GM19397 (cell line): ENCODE measurements around the gene C17orf113.

Experiments
- ATAC-seq: cut with Tn5 transposase; IDR thresholded peaks from one replicate; pipeline ENCODE4 v1.9.1; 2021; ENCODE audit warnings: mild to moderate bottlenecking, moderate library complexity; ENCODE audit not compliant: unreplicated experiment

C17orf113 gene

DNA sequence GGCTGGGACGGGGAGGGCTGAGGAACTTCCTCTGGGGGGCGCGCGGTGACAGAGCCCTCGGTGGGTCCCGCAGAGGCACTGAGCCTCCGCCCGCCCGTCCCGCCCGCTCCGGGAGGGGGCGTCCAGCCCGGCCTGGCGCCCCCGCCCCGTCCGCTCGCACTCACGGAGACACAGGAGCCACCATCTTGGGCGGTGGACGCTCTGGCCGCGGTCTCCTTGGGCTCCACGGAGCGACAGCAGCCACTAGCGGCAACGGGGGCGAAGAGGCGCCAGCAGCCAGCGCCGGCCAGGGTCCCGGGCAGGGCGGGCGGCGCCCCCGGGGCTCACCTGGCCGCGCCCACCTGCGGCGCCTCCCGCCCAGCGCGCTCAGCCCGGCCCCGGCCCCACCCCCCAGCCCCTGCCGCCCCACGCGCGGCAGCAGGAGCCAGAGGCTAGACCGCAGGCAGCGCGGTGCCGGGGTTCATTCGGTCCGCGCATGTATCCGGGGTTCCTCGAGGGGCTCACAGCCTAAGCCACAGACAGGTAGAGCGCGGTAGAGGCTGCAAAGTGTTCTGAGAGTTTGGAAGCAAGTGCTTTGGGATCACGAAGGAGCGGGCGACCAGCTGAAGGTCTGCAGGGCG is at the start of gene C17orf113:
Gene C17orf113, minus strand, starts transcription at position 209 of the 620 bp plus-strand sequence. CDS start 7,225 bp downstream, outside the sequence.
- peak; percentile 65 for ATAC-seq

GRCh38 chr17:42098730-42099399 is 48.5 kb upstream of the C17orf113 start:
- no peak for ATAC-seq

DNA sequence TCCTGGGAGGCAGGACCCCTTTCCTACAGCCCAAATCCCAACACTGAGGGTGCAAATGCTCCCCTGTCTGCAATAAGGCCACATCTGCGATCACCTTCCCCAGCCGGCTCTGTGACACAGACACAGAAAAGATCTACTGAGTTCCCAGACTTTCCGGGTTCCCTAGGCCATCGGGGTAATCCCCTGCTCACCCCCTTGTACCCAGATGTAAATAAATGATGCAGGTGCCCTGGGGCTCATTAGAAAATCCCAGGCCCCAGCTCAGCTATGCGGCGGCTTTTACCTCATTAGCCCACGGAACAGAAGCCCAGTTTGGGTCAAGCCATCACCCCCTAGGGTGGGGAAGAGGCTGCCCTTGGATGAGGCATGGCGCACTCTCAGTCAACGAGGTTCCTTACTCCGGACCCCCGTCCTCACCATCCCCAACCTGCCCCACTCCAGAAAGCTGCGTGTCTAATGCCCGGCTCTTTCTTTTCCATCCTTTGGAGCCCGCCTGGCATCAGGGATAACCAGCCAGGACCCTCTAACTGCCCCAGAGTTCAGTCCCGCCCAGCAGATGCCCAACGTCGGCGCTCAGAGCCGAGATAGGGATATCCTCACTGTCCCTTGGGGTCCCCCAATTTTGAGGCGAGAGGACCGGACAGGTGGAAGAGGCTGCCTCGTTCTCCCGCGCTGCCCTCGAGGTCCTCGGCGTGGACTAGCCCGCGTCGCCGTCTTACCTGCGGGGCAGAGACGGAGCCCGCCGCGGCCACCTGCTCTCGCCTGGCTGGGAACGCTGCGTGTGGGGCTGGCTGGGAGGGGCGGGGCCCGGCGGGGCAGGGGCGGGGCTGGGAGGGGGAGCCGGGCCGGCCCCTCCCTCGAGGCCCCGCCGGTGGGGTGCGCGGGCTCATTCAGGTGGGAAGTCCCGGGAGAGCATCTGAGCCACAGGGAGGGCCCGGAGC is 47.6 kb upstream of the C17orf113 start, which contains the start of gene ZNF385C:
Gene ZNF385C, minus strand, starts transcription at position 783 of the 941 bp plus-strand sequence. CDS start 35,417 bp downstream, outside the sequence.
- ATAC-seq, result no peak

- ATAC-seq, result no peak
Measured at GRCh38 chr17:42096360-42097111, 46.1 kb upstream of the C17orf113 start.

DNA sequence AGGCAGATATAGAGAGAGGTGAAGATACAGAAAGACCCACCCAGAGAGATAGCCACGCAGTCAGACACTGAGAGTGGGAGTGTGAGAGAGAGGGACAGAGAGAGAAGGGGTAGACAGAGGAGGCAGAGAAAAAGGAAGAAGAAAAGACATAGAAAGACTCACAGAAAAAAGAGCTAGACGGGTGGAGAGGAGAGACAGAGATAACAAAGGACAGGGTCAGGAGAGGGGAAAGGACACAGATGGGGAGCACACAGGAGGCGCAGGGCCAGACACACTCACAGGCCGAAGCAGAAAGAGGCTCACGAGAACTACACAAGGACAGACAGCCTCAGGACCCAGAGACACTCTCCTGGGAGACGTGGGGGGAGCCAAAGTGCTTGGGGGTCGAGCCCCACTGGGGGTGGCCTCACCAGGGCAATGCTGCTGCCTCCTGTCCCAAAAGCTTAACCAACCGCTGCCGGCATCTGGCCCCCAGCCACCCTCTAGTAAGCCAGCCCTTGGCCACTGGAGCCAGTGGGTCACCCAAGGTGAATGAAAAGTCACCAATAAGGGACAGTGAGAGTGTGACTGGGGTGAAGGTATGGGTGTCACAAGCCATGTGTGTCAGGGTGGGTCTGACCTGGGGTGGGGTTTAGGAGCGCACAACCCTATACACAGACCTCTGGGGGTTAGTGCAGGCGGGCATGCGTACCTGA is 44.1 kb upstream of the C17orf113 start:
- ATAC-seq, result no peak

DNA sequence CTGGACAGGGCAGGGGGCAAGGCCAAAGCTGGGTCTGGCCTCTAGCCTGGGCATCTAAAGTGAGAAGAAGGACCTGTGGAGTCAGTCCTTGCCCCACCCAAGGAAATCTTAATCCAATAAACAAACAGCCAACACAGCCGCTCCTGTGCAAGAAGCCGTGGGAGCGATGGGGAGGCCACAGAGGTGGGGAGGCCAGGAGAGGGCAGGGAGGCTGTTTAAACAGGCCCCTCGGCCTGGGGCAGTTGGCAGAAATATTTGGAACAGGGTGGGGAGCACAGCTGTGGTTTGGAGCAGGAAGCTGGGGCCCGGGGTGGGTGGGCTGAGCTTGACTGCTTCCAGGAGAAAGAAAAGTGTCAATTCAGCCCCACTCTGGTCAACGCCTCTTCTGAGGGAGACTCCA is 42.5 kb upstream of the C17orf113 start:
- no peak for ATAC-seq

DNA sequence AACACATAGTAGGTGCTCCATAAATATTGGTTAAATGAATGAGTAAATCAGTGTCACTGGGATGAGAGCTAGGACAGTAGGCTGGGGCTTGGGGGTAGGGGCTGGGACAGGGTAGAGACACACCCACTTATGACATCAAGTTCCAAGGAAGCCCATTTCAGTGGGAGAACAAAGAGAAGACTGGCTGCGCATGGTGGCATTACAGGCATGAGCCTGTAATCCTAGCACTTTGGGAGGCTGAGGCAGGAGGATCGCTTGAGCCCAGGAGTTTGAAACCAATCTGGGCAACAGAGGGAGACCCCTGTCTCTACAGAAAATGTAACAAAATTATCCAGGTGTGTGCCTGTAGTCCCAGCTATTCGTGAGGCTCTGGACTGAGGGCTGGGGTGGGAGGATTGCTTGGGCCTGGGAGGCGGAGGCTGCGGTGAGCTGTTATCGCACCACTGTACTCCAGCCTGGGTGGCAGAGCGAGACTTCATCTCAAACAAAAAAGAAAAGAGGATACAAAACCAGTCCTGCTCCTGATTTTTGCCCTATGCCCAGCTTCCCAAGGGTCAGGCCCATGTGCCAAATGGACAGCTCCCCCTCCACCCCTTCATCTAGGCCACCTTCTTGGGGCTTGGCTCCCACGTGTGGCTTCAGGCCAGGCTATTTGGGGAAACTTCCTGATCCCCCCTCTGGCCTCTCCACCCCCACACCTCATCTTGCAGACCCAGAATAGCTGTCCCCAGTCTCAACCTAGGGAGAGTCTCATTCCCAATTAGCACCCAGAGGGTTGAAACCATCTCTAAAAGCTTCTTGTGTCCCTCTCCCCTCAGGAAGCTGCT is 40.8 kb upstream of the C17orf113 start:
- ATAC-seq, result no peak

DNA sequence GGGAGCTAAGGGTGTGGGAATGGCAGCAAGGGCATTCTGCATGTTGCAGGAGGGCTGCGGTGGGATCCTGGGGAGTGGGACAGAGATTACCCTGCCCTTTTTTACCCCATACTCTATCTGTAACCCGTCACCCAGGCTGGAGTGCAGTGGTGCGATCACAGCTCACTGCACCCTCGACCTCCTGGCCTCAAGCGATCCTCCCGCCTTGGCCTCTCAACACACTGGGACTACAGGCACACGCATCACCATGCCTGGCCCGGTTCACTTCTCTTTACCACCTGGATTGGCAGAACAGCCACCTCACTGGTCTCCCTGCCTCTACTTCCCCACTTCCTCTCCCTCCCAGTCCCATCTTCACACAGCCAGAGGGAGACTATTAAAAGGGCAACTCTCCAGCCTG is 38.3 kb upstream of the C17orf113 start:
- ATAC-seq, result no peak

GRCh38 chr17:42087736-42088705 is 37.6 kb upstream of the C17orf113 start:
- no peak for ATAC-seq

GRCh38 chr17:42087042-42087701 is 36.8 kb upstream of the C17orf113 start:
- no peak for ATAC-seq

DNA sequence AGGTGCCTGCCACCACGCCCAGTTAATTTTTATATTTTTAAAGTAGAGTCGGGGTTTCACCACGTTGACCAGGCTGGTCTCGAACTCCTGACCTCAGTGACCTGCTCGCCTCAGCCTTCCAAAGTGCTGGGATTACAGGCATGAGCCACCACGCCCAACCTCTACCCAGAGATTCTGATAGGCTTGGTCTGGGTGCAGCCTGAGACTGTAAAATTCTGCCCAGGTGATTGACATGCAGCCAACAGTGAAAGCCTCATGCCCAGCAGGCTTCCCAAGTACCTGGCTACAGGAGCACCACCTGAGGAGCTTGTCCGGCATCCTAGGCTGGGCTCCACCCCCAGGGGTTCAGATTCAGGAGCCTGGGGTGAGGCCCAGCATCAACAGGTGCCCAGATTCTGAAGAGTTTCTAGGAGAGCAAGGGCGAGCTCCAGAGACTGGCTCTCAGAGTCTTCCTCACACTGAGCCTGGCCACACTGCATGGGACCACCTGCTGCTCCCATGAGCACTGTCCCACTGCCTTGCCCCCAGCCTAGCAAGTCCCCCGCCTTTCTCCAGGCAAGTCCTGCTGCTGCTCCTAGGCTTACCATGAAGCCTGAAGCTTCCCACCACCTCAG is 31.2 kb upstream of the C17orf113 start:
- ATAC-seq, result no peak

GRCh38 chr17:42079541-42079940 is 29.1 kb upstream of the C17orf113 start:
- ATAC-seq, result no peak

GRCh38 chr17:42078396-42079043 is 28.1 kb upstream of the C17orf113 start:
- no peak for ATAC-seq

DNA sequence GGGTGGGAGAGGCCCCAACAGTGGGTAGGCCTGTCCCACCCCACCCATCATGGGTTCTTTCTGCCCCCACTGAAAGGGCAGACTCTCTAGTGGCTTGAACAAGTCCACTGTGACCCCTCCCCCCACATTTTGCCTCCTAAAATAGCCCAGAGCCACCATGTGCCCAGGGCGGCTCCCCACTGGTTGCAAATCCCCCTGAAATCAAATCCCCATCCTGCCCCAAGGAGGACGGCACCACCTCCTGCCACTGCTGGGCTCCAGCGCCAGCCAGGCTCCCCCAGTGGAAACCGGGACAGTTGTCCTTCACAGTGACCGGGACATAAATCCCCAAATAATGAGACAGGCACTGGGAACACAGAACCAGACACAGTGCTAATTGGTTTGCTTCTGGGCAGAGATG is 27.4 kb upstream of the C17orf113 start:
- ATAC-seq, result no peak

DNA sequence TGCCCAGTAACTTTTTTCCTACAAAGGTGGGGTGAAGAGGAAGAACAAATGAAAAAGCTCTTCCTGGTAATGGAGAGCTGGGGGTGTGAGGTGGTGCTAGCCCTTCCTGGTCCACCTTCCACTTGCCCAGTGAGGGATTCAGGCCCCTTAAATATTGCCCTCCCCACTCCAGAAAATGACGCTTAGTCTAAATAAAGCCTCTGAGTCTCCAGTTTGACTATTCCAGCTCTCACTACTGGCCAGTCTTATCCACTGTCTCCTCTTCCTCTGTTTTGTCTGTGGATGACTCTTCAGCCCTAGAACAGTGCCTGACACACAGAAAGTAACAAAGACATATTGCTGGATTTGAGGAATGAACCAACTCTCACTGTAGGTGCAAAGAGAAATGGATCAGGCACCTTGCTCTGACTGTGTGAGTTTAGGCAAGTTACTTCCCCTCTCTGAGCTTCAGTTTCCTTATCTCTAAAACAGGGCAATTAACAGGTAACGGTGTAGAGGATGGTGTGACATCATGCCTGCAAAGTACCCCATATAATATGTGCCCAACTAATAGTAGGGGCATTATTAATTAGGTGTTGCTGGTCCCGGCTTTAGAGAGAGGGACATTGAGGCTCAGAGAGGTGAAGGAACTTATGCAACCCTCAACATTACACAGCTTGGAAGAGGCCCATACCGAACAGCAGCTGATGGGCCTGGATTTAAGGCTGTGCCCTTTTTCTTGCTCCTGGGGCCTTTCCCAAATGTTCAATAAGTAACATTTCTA is 26.6 kb upstream of the C17orf113 start:
- ATAC-seq, result no peak

DNA sequence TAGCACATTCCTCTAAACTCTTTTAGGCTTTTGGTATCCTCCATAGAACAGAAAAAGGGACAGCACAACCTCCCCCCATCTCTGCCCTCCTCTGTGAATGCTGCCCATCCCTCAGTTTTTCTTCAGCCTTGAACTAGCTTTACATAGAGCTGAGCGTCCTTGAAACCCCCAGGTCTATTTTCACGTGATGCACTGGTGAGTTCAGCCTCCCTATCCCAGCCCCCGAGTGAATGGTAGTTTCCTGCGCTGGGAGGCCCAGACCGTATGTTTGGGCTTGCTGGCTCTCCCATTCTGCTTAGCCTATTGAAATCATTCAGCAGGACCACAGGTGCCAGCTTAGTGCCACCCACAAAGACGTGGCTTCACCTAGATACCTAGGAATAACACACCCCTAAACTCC is 25.4 kb upstream of the C17orf113 start:
- no peak for ATAC-seq
